NCI-H2227 (cell line): ENCODE results near the gene LCNL1.

Experiments used
- DNase-seq: peaks from one replicate; lab custom pipeline; 2025; ENCODE audit not compliant: unreplicated experiment; lab: John Stamatoyannopoulos, UW

The LCNL1 gene

GRCh38 chr9:136982232-136983051, at the start of gene LCNL1:
TSS of gene LCNL1 (plus strand) at chr9:136982993. CDS start at chr9:136983587, 594 bp downstream.
- no peak for DNase-seq

- no peak for DNase-seq
These were observed 48.5 kb upstream of the LCNL1 start for GRCh38 chr9:136934277-136934676.

- no peak for DNase-seq
These were observed 47.1 kb upstream of the LCNL1 start for GRCh38 chr9:136935651-136936050.

- no peak for DNase-seq
These were observed 46.1 kb upstream of the LCNL1 start for GRCh38 chr9:136936645-136937170.

- DNase-seq = no peak
These were observed 45.4 kb upstream of the LCNL1 start for GRCh38 chr9:136937186-136938001.

- no peak for DNase-seq
These were observed 43.3 kb upstream of the LCNL1 start for GRCh38 chr9:136939431-136939995.

GRCh38 chr9:136939996-136940525, 42.7 kb upstream of the LCNL1 start:
- no peak for DNase-seq

- no peak for DNase-seq
These were observed 42.1 kb upstream of the LCNL1 start for GRCh38 chr9:136940526-136941230.

GRCh38 chr9:136941231-136942111, 41.3 kb upstream of the LCNL1 start:
- DNase-seq = no peak

GRCh38 chr9:136942112-136942880, 40.5 kb upstream of the LCNL1 start:
- DNase-seq = no peak

GRCh38 chr9:136942881-136943230, 39.9 kb upstream of the LCNL1 start:
- DNase-seq = no peak

GRCh38 chr9:136943291-136944211, 39.2 kb upstream of the LCNL1 start:
- DNase-seq = peak; percentile 32

GRCh38 chr9:136944212-136944518, 38.6 kb upstream of the LCNL1 start:
- DNase-seq = no peak

- DNase-seq = peak; percentile 95
These were observed 38.1 kb upstream of the LCNL1 start, which contains the start of the genes C8G and FBXW5 for GRCh38 chr9:136944519-136945332. TSS of gene C8G (plus strand) at chr9:136945243. CDS start at chr9:136945321, 78 bp downstream. TSS of gene FBXW5 (minus strand) at chr9:136944738. CDS start at chr9:136944083, 655 bp downstream.

- no peak for DNase-seq
These were observed 37.2 kb upstream of the LCNL1 start for GRCh38 chr9:136945333-136946227.
